CD4-positive, alpha-beta T cell (primary cell): ENCODE results near the gene PIGK. TPM values are rescaled to one million over a fixed set of nuclear protein-coding genes. Genes with fewer than 3 reads are reported as not detected.

Experiments
- ATAC-seq: fragments of 200-7000 bp; cut with Tn5 transposase; one replicate; pipeline ENCODE4 v1.10.0; 2022; ENCODE audit warnings: mild to moderate bottlenecking; ENCODE audit not compliant: poor library complexity
- CTCF ChIA-PET: fragments of 350-600 bp; sonication (Branson Sonifier 250); formaldehyde crosslinking; loops from one replicate; lab custom pipeline; 2021; ENCODE audit warnings: antibody characterized with exemption, inconsistent platforms; lab: Charles Lee
- POLR2A ChIA-PET: fragments of 350-600 bp; sonication (Branson Sonifier 250); formaldehyde crosslinking; loops from one replicate; lab custom pipeline; 2021; ENCODE audit warnings: antibody characterized with exemption, inconsistent platforms; lab: Charles Lee
- DNase-seq, 14 experiments: peaks; one replicate each; pipeline ENCODE4 v3.0.0-alpha.2; 2013 to 2020; ENCODE audit warnings: mixed read lengths in 2 of 14
- H3K27ac ChIP-seq, 2 donors: one replicate each; pipeline versions ENCODE4 v1.5.1 to v1.7.0; 2013; ENCODE audit warnings: low read length in 2 of 2, low read depth in 1 of 2, mild to moderate bottlenecking in 1 of 2
- H3K27me3 ChIP-seq, 2 experiments: 1 replicate in 1 of 2; 2 replicates in 1 of 2; pipeline versions ENCODE4 v1.6.1 to v1.7.0; 2013; ENCODE audit warnings: low read length in 2 of 2, control low read depth in 1 of 2, mild to moderate bottlenecking in 1 of 2, moderate library complexity in 1 of 2; ENCODE audit not compliant: insufficient read depth in 2 of 2, control insufficient read depth in 1 of 2
- H3K36me3 ChIP-seq: one replicate; pipeline ENCODE4 v1.6.1; 2013; ENCODE audit warnings: low read length, control low read depth; ENCODE audit not compliant: insufficient read depth
- H3K4me1 ChIP-seq: one replicate; pipeline ENCODE4 v1.6.1; 2013; ENCODE audit warnings: low read length, control low read depth; ENCODE audit not compliant: insufficient read depth
- H3K4me3 ChIP-seq: one replicate; pipeline ENCODE4 v1.5.1; 2013; ENCODE audit warnings: mild to moderate bottlenecking, low read length, moderate library complexity
- H3K9me3 ChIP-seq, 2 experiments: 1 replicate in 1 of 2; 2 replicates in 1 of 2; pipeline versions ENCODE4 v1.6.1 to v1.7.0; 2013; ENCODE audit warnings: low read length in 2 of 2, mild to moderate bottlenecking in 2 of 2, control low read depth in 1 of 2, moderate library complexity in 1 of 2; ENCODE audit not compliant: control insufficient read depth in 1 of 2, insufficient read depth in 1 of 2
- H3K27ac Mint-ChIP-seq: one replicate; pipeline ENCODE4 v1.8.0; 2020; ENCODE audit warnings: mixed read lengths
- H3K27me3 Mint-ChIP-seq: one replicate; pipeline ENCODE4 v1.8.0; 2021; ENCODE audit warnings: mixed read lengths
- H3K36me3 Mint-ChIP-seq: one replicate; pipeline ENCODE4 v1.8.0; 2021; ENCODE audit warnings: low read depth, mixed read lengths
- H3K4me1 Mint-ChIP-seq: one replicate; pipeline ENCODE4 v1.8.0; 2021; ENCODE audit warnings: low read depth, mixed read lengths
- H3K4me3 Mint-ChIP-seq: one replicate; pipeline ENCODE4 v1.8.0; 2020; ENCODE audit warnings: mild to moderate bottlenecking, mixed read lengths
- H3K9me3 Mint-ChIP-seq: one replicate; pipeline ENCODE4 v1.8.0; 2020; ENCODE audit warnings: mixed read lengths
- CTCF ChIP-seq: fragments of 200-600 bp; IDR thresholded peaks from one replicate; pipeline ENCODE4 v1.8.0; 2022; ENCODE audit warnings: antibody characterized with exemption, mild to moderate bottlenecking
- intact Hi-C, 2 experiments: fragments of 100-400 bp; cut with DNase I in 1 of 2; cut with micrococcal nuclease in 1 of 2; formaldehyde crosslinking; loops; one replicate each; pipeline versions ENCODE4 v1.15.1 to v1.9.0; 2023 to 2025; cut with DNase I, micrococcal nuclease
- polyA plus RNA-seq, 2 donors: library from polyadenylated mRNA; unstranded; fragments of 120-200 nt; gene quantifications; one replicate each; pipeline ENCODE4 v1.2.1, GENCODE V29; 2013
- total RNA-seq, 174 experiments: library from RNA in 2 of 174; stranded (reverse) in 2 of 174; gene quantifications; one replicate each; pipeline ENCODE4 v1.2.3 and lab custom pipeline; 2021 to 2026

PIGK gene
- 10 to 100 TPM; 10.1 to 10.3 TPM for total RNA-seq
- 24.8 TPM for polyA plus RNA-seq (2013, experiment 1 of 2)
- polyA plus RNA-seq (2013, experiment 2 of 2): 24.8 TPM
- total RNA-seq (lab: John Stamatoyannopoulos, UW): 11.5 to 87.4 (median 44.6) reads per million in 172 experiments

GRCh38 chr1:77219166-77219887 lies at the start of gene PIGK:
PIGK (minus strand) TSS chr1:77219430; CDS start chr1:77219402, 28 bp downstream.
- Mint-ChIP-seq H3K4me1 (peaks cover 60% of the 10 kb centered on the region), H3K36me3 (peaks cover 33% of the 10 kb centered on the region), H3K4me3 (peak within 1 kb of the TSS; percentile 98), H3K27ac (peak within 1 kb of the TSS; percentile 98), H3K9me3 (no peaks in the 10 kb centered on the region), H3K27me3 (no peaks in the 10 kb centered on the region)
- DNase-seq (peak; percentile 76 to 93 (median 82)), ATAC-seq (peak; percentile 96)
- Histone ChIP-seq H3K4me1 (peaks cover 10% of the 10 kb centered on the region), H3K9me3 (no peaks in the 10 kb centered on the region), H3K36me3 (no peaks in the 10 kb centered on the region), H3K27ac (peak within 1 kb of the TSS; percentile 86 to 88), H3K27me3 (no peaks in the 10 kb centered on the region), H3K4me3 (peak within 1 kb of the TSS; percentile 99)
- ChIA-PET POLR2A (interaction anchor here (0.8 to 2.7 kb wide), 14 partner anchors 8 to 464 kb away, joined by 3 to 21 read pairs (median 4); partner anchors contain the start of gene AK5), CTCF (interaction anchor here (1.1 kb wide), 1 partner anchor 464 kb away, joined by 4 read pairs; no protein-coding TSS in a partner anchor)
- intact Hi-C loops: loop anchor here (2.0 to 10.0 kb wide), 4 partner anchors 61 to 545 kb away; partner anchors contain the start of gene AK5 (in 1 of the 2)
- no peak for TF ChIP-seq CTCF

- intact Hi-C loops: loop anchor here in 1 of 2 experiments (5.0 kb wide), 1 partner anchor 45 kb away; no protein-coding TSS in a partner anchor
- H3K9me3 ChIP-seq: no peaks in the 10 kb centered on the region
- H3K4me1 ChIP-seq: no peaks in the 10 kb centered on the region
- POLR2A ChIA-PET: interaction anchor here (3.3 kb wide), 1 partner anchor 14 kb away, joined by 11 read pairs; the partner anchor contains the start of gene AK5
- no peaks in the 10 kb centered on the region for H3K4me1 Mint-ChIP-seq
- peak in 1 of 14 experiments; percentile 23 for DNase-seq
- no peak overlapping the region for H3K27ac Mint-ChIP-seq
- no peaks in the 10 kb centered on the region for H3K36me3 Mint-ChIP-seq
- no peaks in the 10 kb centered on the region for H3K36me3 ChIP-seq
- CTCF ChIA-PET: no interaction called here
- H3K4me3 Mint-ChIP-seq: no peak overlapping the region
- ATAC-seq: peak; percentile 73
- no peaks in the 10 kb centered on the region for H3K27me3 Mint-ChIP-seq
- no peak for TF ChIP-seq CTCF
- no peak overlapping the region for H3K4me3 ChIP-seq
- no peak overlapping the region for H3K27ac ChIP-seq
- no peaks in the 10 kb centered on the region for H3K9me3 Mint-ChIP-seq
- H3K27me3 ChIP-seq: no peaks in the 10 kb centered on the region
Observed at GRCh38 chr1:77267035-77267434, 47.8 kb upstream of the PIGK start.

GRCh38 chr1:77265180-77265579 lies 46.0 kb upstream of the PIGK start:
- ATAC-seq (no peak), DNase-seq (no peak)
- Histone ChIP-seq H3K9me3 (no peaks in the 10 kb centered on the region), H3K4me1 (no peaks in the 10 kb centered on the region), H3K27ac (no peak overlapping the region), H3K4me3 (no peak overlapping the region), H3K36me3 (no peaks in the 10 kb centered on the region), H3K27me3 (no peaks in the 10 kb centered on the region)
- no peak overlapping the region for H3K27ac Mint-ChIP-seq
- no peaks in the 10 kb centered on the region for H3K4me1 Mint-ChIP-seq
- H3K9me3 Mint-ChIP-seq: no peaks in the 10 kb centered on the region
- POLR2A ChIA-PET: interaction anchor here (1.3 to 1.6 kb wide), 3 partner anchors 17 to 46 kb away, joined by 3 to 8 read pairs (median 3); partner anchors contain the start of gene AK5
- CTCF ChIA-PET: no interaction called here
- TF ChIP-seq CTCF: no peak
- H3K36me3 Mint-ChIP-seq: no peaks in the 10 kb centered on the region
- no peak overlapping the region for H3K4me3 Mint-ChIP-seq
- intact Hi-C loops: loop anchor here in 1 of 2 experiments (5.0 kb wide), 1 partner anchor 47 kb away; no protein-coding TSS in a partner anchor
- H3K27me3 Mint-ChIP-seq: no peaks in the 10 kb centered on the region
